GM19238 (cell line): ENCODE data around the gene CNOT1.

Source experiments
- DNase-seq: peaks from one replicate; pipeline ENCODE4 v3.0.0; 2011; ENCODE audit warnings: low spot score; ENCODE audit not compliant: insufficient read length

The CNOT1 gene

DNA sequence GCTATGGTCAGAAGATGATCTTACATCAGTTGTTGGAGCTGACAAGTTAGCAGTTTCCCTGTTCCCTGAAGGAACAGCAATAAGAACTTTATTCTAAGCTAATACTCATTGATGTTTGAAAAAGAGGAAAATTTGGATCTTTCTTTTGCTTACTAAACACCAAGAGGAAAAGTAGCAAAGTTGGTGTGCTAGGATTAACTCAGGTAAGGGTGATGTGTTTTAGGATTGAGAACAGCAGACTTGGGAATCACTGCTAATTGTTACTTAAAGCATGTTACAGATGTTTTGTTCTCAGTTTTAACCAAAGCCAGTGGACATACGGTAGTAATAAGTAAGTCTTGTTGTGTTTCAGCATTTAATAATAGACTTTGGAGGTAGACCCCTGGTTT lies 110.7 kb downstream of the CNOT1 start:
- no peak for DNase-seq

DNA sequence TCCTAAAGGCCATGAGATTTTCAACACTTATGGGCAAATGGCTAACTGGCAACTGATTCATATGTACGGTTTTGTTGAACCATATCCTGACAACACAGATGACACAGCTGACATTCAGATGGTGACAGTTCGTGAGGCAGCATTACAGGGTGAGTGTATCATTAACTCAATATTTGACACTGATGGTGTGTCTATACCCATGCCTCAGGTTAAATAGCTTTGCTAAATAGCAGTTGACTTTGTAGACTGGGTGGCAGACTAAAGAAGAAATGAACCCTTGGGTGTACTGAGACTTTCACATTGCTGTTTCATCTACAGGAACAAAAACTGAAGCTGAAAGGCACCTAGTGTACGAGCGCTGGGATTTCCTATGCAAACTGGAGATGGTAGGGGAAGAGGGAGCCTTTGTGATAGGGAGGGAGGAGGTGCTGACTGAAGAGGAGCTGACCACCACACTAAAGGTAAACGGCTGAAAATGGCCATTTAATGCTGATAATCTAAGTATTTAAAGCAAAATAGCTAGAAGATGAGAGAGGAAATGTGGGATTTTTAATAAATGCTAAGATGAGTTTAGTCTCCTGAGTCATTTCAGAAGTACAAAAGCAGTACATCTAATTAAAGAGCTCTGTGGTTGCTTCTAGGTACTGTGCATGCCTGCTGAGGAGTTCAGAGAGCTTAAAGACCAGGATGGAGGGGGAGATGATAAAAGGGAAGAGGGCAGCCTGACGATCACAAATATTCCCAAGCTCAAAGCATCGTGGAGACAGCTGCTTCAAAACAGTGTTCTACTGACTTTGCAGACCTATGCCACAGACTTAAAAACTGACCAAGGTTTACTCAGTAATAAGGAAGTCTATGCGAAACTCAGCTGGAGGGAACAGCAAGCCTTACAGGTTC lies 111.3 kb downstream of the CNOT1 start:
- DNase-seq: no peak

DNA sequence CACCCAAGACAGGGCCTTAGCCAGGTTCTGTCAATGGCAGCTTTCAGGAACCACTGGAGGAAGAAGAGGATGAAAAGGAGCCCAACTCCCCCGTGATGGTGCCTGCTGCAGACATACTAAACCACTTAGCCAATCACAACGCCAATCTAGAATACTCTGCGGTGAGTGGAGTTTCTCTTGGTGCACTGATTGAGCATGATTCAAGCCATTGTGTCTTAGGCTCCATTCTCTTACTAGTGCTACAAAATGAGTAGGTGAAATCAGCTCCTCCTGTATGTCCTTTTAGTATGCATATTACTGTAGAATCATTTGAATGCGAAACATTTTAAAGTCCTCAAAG lies 112.9 kb downstream of the CNOT1 start:
- no peak for DNase-seq

DNA sequence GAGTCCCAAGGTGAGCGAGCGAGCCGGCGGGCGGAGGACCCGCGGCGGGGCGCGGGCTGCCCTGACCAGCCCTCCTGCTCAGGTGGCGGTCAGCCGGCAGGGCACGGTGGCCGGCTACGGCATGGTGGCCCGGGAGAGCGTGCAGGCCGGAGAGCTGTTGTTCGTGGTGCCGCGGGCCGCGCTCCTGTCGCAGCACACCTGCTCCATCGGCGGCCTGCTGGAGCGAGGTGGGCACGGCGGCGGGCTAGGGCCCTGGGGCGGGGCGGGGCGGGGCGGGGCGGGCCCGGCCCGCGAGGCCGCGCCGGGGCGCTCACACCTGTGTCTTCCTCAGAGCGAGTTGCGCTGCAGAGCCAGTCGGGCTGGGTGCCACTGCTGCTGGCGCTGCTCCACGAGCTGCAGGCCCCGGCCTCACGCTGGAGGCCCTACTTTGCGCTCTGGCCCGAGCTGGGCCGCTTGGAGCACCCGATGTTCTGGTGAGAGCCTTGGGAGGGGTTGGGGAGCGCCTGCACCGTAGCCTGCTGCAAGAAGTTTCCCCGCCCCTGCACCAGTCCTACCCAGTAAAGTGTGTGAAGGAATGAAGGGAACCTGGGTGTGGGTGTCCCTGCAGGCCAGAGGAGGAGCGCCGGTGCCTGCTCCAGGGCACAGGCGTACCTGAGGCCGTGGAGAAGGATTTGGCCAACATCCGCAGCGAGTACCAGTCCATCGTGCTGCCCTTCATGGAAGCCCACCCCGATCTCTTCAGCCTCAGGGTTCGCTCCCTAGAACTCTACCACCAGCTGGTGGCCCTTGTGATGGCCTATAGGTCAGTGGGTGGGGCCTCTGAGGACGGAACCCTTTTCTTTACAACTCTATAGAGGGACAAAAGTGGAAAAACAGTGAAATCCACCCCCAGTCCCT lies 113.5 kb downstream of the CNOT1 start:
- DNase-seq: no peak

DNA sequence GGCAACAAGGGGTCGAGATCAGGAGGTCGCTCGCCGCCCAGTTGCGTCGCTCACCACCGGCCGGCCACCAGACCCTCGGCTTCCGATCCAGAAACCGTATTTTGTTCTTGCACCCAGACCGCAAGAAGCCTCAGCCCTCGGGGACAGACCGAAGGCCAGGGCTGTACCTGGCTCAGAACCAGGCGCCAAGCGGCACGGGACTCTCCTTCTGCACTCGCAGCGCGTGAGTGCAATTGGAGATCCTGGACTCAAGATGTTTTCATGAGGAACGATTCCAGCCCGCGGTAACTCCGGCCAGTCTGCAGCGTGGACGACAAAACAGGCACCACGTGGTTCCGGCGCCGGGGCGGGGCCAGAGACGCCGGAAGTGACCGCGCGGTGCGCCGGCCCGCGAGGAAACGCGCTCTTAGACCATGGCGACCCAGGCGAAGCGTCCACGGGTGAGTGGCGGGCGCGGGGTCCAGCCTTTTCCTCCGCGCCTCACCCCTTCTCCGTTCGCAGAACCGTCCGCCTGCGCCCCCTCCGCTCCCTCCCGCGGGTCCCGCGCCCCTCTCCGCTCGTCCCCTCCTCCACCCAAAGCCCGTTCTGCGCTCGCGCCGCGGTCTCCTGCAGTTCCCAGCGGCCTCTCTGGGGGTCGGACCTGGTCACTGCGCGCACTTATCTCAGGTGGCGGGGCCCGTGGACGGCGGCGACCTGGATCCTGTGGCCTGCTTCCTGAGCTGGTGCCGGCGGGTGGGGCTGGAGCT lies 114.3 kb downstream of the CNOT1 start, which contains the start of gene SETD6:
Gene SETD6 (plus strand): TSS at position 393 of the 746 bp plus-strand sequence. CDS start 21 bp downstream, at position 414.
- DNase-seq: peak; percentile 76

DNA sequence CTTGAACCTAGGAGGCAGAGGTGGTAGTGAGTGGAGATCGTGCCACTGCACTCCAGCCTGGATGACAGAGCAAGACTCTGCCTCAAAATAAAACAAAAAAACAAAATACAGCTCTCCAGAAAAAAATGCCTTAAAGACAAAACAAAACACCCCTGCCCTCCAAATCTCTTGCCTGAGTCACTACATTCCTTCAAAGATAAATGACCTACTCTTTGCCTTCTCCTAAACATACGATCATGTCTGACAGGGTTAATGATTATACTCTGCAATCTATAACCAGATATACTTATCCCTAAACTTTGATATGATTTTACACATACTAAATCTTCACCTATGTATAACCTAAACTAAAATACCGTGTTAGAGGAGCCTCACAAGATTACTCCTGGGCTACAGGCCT lies 115.8 kb downstream of the CNOT1 start:
- no peak for DNase-seq

DNA sequence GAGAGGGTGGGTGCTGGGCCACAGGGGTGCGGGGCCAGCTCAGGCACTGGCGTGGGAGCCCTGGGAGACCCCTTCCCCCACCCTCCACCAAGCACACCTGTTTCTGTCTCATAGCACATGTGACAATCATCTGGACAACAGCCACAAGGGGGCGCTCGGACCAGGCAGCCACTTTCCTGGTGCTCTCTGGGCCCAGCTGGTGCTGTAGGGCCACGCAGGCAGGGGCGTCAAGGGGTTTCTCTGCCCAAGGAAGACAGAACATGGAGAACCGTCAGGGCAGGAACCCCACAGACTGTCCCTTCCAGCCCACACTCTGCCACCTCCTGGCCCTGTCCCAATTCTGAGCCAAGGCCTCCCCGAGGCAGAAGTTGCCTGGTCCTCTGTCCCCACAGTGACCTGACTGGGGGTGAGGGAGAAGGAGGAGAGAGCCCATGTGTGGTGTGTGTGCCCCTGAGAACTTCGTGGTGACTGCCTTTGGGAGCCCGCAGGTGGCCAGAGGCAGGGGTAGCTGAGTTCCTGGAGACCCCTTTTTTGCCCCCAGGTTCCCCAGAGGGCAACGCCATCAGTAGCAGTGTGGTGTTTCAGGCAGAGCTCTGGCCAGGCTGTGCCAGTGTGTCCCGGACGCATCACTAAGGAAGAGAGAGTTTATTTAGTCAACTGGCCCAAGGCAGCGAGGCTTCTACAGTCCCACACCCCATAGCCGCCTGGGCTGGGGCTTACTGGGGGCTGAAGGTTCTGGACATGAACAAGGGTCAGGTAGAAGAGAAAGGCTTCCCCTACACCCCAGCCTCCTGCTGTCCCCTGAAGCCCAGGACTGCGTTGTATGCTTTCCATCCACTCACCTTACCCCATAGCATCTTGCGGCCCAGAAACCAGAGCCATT lies 117.5 kb downstream of the CNOT1 start:
- no peak for DNase-seq

DNA sequence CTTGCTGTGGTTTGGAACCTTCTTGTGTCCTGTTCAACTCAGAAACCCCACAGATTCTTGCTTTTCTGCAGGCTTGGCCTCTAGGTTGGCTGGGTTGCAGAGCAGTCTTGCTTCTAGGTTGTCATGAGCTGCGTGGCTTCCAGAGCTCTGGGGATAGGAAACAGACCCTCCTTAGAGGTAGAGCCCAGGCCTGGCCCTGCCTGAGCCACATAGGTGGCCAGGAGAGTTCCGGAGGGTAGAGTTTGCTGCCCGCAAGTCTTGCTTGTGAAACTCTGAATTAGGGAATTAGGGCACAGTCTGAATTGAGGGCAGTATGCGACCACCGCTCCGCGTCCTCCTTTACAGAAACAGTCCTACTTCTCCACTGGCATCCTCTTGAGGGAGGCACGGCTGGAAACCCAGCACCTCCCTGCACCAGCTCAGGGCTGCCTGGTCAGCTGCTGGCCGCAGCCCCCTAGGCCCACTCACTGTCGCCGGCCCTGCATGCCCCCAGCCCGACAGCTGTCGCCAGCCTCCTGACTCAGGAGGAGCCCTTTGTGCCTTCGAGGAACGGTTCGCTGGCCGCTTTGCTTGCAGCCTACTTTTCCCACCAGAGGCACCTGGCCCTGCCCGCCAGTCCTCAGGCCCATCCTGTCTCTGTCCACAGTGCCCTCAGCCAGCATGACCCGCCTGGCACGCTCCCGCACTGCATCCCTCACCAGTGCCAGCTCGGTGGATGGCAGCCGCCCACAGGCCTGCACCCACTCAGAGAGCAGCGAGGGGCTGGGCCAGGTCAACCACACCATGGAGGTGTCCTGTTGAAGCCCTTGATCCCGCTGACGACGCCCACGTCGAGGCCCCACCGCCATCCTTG lies 118.6 kb downstream of the CNOT1 start:
- DNase-seq: no peak

DNA sequence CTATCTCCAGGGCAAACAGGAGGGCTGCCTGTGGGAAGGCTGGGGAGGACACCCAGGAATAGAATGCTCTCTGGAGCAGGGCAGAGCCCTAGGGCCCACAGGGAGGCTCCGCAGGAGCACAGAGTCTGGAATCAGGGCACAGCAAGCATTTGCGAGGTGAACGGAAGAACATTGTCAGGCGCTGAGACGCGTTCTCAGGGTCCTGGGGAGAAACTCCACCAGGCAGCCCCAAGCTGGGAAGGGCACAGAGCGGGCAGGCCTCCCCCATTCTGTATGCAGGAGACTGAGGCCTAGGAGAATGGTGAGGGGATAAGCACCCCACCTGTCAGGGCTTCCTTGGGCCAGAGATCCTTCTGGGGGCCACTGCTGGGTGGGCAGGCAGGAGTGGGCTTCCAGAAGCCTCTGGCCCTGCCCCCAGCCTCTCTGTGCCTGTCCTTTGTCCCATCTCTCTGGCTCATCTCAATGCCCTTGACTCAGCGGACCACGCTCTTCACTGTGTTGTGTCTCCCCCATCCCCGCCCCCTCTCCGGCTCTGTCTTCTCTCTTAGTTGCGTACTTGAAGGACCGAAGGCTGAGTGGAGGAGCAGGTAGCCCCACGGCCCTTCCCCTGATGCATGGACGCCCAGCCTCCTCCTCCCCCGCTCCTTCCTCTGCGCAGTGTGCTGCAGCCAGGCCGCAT lies 119.4 kb downstream of the CNOT1 start:
- no peak for DNase-seq

DNA sequence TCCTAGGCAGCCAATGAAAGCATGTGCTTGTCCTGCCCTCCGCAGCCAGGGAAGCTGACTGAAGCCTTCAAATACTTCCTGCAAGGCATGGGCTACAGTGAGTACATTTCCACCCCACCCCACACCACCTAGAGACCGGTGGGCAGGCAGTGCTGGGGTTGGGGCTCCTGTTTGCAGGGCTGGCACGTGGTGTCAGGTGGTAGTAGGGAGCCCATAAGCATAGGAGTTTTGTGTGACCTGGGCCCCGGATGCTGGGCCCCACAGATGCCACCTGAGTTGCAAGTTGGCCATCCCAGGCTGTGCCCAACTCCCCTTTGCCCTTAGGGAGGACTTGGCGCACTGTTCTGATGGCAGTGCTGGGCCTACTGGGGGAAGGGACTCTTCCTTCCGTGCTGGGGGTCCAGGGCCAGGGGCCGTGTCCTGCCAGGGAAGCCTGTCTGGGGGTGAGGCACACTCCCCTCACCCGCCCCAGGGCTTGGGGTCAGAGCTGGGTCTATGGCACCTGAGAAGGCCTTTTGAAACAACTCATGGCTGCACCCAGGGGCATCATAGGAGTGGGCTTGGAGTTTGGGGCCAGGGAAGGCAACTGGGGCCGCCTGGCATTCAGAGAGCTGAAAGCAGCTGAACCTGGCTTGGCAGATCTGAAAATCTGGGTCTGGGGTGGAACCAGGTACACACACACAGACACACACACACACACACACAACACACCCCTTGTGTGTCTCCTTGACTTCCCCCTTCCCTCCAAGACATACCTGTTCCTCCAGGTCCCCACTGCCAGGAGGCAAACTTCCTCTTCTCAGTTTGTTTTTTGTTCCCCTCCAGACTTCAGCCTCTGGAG lies 120.2 kb downstream of the CNOT1 start:
- DNase-seq: no peak

DNA sequence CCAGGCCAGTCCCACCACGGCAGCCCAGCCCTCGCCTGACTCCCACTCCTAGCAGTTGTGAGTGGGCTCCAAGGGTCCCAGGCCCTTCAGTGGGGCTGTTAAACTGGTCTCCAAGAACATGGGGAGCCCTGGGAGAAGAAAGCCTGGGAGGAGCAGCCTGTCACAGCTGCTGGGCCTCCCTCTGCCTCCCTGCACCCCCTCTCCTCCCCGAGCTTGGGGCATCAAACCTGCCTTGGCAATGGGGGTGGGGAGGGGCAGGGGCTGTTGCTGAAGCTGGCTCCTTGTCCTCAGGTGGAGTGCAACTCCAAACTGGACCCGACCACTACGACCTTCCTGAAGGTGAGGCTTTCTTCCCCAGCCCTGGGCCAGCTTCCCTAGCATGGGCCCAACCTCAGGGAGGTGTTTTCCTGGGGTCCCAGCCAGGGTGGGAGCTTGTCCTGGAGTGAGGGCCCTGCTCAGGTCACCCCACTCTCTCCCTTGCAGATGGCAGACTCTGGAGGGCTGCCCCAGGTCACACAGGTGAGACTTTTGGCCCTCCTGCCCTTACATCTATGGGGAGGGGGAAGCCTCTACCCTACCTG lies 120.9 kb downstream of the CNOT1 start:
- no peak for DNase-seq

DNA sequence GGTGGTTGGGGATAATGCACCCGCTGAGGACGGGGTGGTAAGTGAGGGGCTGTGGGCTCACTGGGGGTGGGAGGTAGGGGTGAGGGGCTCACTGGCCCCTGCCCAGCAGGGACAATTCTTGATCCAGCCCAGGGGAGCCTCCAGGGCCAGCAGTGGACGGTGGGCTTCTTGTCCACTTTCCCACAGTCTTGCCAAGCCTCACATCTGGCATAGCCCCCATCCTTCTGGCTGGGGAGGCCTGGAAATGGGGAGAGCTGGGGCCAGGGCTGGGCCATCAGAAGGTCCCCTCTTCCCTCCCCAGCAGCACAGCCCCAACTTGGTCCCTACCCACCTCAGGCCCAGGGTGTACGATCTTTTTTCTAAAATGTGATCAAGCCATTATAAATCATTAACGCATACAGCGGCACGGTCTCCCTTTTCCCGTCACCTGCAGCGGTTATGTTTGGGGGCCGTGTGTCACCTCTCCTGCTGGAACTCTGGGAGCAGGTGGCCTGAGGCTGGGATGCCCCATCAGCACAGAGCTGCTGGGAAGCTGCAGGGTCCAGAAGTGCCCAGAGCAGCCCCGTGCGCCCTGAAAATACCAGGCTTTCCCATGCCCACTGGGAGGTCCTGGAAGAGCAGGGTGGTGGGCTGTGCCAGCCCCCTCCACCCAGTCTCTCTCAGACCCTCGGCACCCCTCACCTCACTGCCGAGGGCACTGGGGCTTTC lies 121.5 kb downstream of the CNOT1 start:
- no peak for DNase-seq

DNA sequence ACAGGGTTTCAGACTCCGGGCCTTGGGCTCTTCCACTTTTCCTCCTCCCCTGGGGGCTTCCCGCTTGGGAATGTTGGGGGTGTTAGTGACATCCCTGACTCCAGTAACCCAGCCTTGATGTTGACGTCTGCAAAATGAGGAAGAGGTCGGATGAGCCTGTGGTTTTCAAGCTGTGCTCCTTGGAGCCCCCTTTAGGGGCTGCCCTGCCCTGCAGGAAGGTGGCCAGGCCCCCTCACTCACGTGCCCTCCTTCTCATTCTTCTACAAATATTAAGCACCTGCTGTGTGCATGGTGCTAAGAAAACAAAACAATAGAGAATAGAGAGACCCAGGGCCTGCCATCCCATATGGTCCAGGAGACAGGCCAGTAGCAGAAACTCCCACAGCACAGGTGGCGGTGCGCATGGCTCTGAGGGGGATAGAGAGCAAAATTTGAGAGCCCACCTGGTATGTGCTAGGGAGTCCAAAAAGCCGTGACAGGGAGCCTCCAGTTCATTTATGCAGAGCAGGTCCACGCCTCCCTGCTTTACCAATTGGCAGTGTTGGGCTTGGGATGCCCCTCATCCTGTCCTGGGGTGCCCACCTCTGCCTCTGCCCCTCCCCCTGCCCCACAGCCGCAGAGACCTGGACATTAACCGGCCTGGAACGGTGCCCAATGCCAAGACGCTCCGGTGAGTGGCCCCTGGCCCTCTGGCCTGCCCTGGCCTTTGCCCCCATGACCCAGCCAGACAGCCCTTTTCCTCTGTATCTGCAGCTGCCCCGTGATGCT lies 122.2 kb downstream of the CNOT1 start:
- DNase-seq: no peak

DNA sequence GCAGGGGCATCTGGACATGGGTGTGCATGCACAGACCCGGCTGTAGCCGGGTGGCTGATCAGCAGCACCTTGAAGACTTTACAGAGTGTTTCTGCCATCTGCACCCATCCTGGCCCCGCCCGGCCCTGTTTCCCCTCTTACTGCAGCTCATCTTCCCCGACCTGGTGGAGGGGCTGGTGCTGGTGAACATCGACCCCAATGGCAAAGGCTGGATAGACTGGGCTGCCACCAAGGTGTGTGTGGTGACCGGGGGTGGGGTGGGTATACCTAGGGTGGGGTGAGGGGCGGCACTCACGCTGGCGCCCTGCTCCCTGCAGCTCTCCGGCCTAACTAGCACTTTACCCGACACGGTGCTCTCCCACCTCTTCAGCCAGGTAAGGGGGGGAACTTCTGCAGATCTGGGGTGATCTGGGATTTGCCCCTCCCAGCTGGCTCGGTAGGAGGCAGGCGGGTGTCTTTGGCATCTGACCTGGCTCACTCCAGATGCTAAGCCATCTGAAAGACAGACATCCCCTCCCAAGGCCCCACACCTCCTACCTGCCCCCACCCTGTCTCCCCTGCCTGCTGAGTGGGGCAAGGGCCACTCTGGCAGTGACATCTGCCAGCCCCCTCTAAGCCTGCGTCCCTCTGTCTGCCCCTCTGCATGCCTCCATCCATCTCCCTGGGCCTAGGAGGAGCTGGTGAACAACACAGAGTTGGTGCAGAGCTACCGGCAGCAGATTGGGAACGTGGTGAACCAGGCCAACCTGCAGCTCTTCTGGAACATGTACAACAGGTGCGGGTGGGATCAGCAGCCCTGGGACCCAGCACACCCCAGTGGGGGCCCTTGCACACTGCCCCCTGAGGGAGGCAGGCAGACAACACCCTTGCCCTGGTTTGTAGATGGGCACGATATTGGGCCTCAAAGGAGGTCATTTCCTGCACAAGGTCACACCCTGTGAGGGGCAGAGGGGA lies 123.1 kb downstream of the CNOT1 start:
- no peak for DNase-seq
